Measurements from ENCODE around the gene MSRB3. TPM values are rescaled to one million over a fixed set of nuclear protein-coding genes. Genes with fewer than 3 reads are reported as not detected.
A peak's percentile ranks its signal among the peaks of the same experiment; 100 is the strongest.

Gene MSRB3
- total and polyA plus RNA-seq, 10 of the 15 experiments (the other 5 are each of a cell fraction or from before 2014, with no cell fraction given) = 0.07 to 2.7 (median 1.3) TPM

DNA sequence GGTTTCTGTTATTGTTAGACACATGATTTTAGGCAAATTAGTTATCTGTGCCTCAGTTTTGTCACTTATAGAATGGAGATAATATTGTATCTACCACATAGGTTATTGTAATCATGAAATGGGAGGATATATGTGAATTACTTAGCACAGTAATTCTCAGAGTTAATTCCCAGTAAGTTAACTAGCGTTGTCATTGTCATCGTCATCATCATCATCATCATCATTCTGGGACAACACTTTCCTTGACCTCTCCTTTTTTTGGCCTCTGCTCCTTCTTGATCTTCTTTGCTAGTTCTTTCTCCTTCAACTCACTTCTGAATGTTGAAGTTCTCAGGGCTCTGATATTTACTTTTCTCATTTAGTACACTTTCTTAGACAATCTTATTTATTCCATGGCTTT, 13.8 kb downstream of the MSRB3 start:
- Histone ChIP-seq H3K9ac (ENCODE audit: control insufficient read depth, insufficient read depth, low read length) (no peak overlapping the region), H3K4me1 (ENCODE audit: control insufficient read depth, insufficient read depth, low read length) (peaks cover 13% of the 10 kb centered on the region), H3K27ac (ENCODE audit: control insufficient read depth, insufficient read depth) (no peak overlapping the region), H2AFZ (ENCODE audit: control insufficient read depth, low read depth, low read length) (no peak overlapping the region), H4K20me1 (ENCODE audit: control insufficient read depth, insufficient read depth) (no peaks in the 10 kb centered on the region), H3K9me3 (replicated peaks; ENCODE audit: control insufficient read depth, insufficient read depth, low read length) (no peaks in the 10 kb centered on the region), H3K27me3 (replicated peaks in 1 of 2; ENCODE audit: control insufficient read depth in 2 of 2, insufficient read depth in 2 of 2, low read length in 1 of 2) (no peaks in the 10 kb centered on the region), H3K4me3 (no peak overlapping the region), H3K36me3 (ENCODE audit: control insufficient read depth in 2 of 2, insufficient read depth in 2 of 2, low read length in 1 of 2) (no peaks in the 10 kb centered on the region), H3K79me2 (ENCODE audit: control insufficient read depth, insufficient read depth, low read length) (no peaks in the 10 kb centered on the region), H3K4me2 (ENCODE audit: control insufficient read depth, insufficient read depth) (no peak overlapping the region)
- TF ChIP-seq, protein P1, sequence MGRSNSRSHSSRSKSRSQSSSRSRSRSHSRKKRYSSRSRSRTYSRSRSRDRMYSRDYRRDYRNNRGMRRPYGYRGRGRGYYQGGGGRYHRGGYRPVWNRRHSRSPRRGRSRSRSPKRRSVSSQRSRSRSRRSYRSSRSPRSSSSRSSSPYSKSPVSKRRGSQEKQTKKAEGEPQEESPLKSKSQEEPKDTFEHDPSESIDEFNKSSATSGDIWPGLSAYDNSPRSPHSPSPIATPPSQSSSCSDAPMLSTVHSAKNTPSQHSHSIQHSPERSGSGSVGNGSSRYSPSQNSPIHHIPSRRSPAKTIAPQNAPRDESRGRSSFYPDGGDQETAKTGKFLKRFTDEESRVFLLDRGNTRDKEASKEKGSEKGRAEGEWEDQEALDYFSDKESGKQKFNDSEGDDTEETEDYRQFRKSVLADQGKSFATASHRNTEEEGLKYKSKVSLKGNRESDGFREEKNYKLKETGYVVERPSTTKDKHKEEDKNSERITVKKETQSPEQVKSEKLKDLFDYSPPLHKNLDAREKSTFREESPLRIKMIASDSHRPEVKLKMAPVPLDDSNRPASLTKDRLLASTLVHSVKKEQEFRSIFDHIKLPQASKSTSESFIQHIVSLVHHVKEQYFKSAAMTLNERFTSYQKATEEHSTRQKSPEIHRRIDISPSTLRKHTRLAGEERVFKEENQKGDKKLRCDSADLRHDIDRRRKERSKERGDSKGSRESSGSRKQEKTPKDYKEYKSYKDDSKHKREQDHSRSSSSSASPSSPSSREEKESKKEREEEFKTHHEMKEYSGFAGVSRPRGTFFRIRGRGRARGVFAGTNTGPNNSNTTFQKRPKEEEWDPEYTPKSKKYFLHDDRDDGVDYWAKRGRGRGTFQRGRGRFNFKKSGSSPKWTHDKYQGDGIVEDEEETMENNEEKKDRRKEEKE (IDR thresholded peaks at IDR 0.05) = no peak
- intact Hi-C loops (cut with micrococcal nuclease; ENCODE audit: unreplicated experiment) = no loop called here
- ATAC-seq (no peak), FAIRE-seq (no peak), DNase-seq (ENCODE audit: low read depth, low spot score) (no peak)
- ChIA-PET RAD21 (ENCODE audit: unreplicated experiment) (no interaction called here), POLR2A (no interaction called here), CTCF (no interaction called here), SMC1A (ENCODE audit: uncharacterized antibody, unreplicated experiment) (no interaction called here)
- in situ Hi-C loops (cut with MboI) = no loop called here
- 91% methylated on average over 2 of the region's 2 CpGs for WGBS (ENCODE audit: insufficient coverage, insufficient replicate concordance, low lambda C conversion rate, missing lambda C conversion rate)
- no TSS peak for BruUV-seq (replicated peaks)

DNA sequence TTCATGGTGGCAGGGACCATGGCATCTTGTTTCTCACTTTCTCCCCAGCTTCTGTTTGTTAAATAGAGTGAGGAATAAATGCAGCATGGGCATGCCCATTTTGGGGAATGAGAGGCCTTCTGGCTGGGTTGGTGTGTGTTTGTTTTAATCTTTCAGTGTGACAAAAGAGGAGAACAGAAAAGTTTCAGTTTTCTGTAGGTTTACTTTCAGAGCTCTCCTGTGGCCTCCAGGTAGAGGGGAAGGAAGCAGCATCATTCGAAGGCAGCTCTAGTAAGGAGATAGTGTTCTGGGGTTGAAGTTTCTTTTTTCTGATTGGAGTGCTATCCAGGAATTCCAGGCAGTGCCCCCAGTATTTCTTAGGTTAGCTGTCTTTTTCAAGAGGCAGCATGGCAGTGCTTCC, 15.3 kb downstream of the MSRB3 start:
- TF ChIP-seq RCOR1 (conservative IDR thresholded peaks at IDR 0.05; ENCODE audit: low read depth, low read length) (no peak), SIN3A (IDR thresholded peaks at IDR 0.05; ENCODE audit: low read depth, low read length) (no peak), NFYB (IDR thresholded peaks at IDR 0.05; ENCODE audit: insufficient read depth, low read depth, low read length) (no peak), ATF7 (IDR thresholded peaks at IDR 0.05; ENCODE audit: low read depth) (no peak), GATAD2B (conservative IDR thresholded peaks at IDR 0.05; ENCODE audit: low read depth) (no peak), CHD1 (IDR thresholded peaks at IDR 0.05; ENCODE audit: low read depth, low read length) (no peak)
- peak; percentile 46; the same call in 2 of the 3 replicates for ATAC-seq
- H3K9ac ChIP-seq (ENCODE audit: control insufficient read depth, insufficient read depth, low read length) = no peak overlapping the region
- intact Hi-C loops (cut with micrococcal nuclease; ENCODE audit: unreplicated experiment) (no loop called here), in situ Hi-C loops (cut with MboI) (no loop called here)
- ChIA-PET SMC1A (ENCODE audit: uncharacterized antibody, unreplicated experiment) (no interaction called here), RAD21 (ENCODE audit: unreplicated experiment) (no interaction called here), POLR2A (no interaction called here), CTCF (interaction anchor here (1.2 kb wide), 1 partner anchor 491 kb away, joined by 3 read pairs; no protein-coding TSS in a partner anchor)
- BruUV-seq (replicated peaks) = no TSS peak
- H4K20me1 ChIP-seq (ENCODE audit: control insufficient read depth, insufficient read depth) = no peaks in the 10 kb centered on the region
- FAIRE-seq = peak; percentile 54
- H3K4me2 ChIP-seq (ENCODE audit: control insufficient read depth, insufficient read depth) = peak overlapping the region; percentile 13
- DNase-seq (ENCODE audit: low read depth, low spot score) = no peak
- H2AFZ ChIP-seq (ENCODE audit: control insufficient read depth, low read depth, low read length) = no peak overlapping the region; the same call in 1 of the 2 replicates
- no peaks in the 10 kb centered on the region for H3K9me3 ChIP-seq (replicated peaks; ENCODE audit: control insufficient read depth, insufficient read depth, low read length)
- H3K4me3 ChIP-seq = no peak overlapping the region
- no peak overlapping the region for H3K27ac ChIP-seq (ENCODE audit: control insufficient read depth, insufficient read depth)
- H3K4me1 ChIP-seq (ENCODE audit: control insufficient read depth, insufficient read depth, low read length) = peaks cover 13% of the 10 kb centered on the region
- WGBS (ENCODE audit: insufficient coverage, insufficient replicate concordance, low lambda C conversion rate, missing lambda C conversion rate) = 0% methylated on average over 1 of the region's 1 CpG
- no peaks in the 10 kb centered on the region for H3K36me3 ChIP-seq (ENCODE audit: control insufficient read depth in 2 of 2, insufficient read depth in 2 of 2, low read length in 1 of 2)
- no peaks in the 10 kb centered on the region for H3K27me3 ChIP-seq (replicated peaks in 1 of 2; ENCODE audit: control insufficient read depth in 2 of 2, insufficient read depth in 2 of 2, low read length in 1 of 2)
- H3K79me2 ChIP-seq (ENCODE audit: control insufficient read depth, insufficient read depth, low read length) = no peaks in the 10 kb centered on the region

Data from GM12878 (cell line).